CD14-positive monocyte (primary cell): ENCODE data around the gene WBP2NL. TPM values are rescaled to one million over a fixed set of nuclear protein-coding genes. Genes with fewer than 3 reads are reported as not detected.

ENCODE experiments used
- DNase-seq, 3 donors: peaks; one replicate each; pipeline ENCODE4 v3.0.0-alpha.2; 2011 to 2022
- H2AFZ ChIP-seq: 2 replicates; pipeline ENCODE4 v1.6.0; 2012; ENCODE audit warnings: mild to moderate bottlenecking, low read depth, low read length, inconsistent platforms; ENCODE audit not compliant: insufficient read depth, poor library complexity, severe bottlenecking
- H3K27ac ChIP-seq, 2 donors: 1 replicate in 1 of 2; 2 replicates in 1 of 2; pipeline ENCODE4 v1.5.1; 2012 to 2013; ENCODE audit warnings: low read length in 2 of 2, control low read depth in 1 of 2, inconsistent platforms in 1 of 2, low read depth in 1 of 2, mild to moderate bottlenecking in 1 of 2
- H3K27me3 ChIP-seq, 2 donors: one replicate each; pipeline versions ENCODE4 v1.6.0 to v1.6.1; 2011 to 2013; ENCODE audit warnings: low read length in 2 of 2; ENCODE audit not compliant: control insufficient read depth in 2 of 2, insufficient read depth in 2 of 2
- H3K36me3 ChIP-seq, 2 donors: replicated peaks in 1 of 2; 1 replicate in 1 of 2; 2 replicates in 1 of 2; pipeline versions ENCODE4 v1.5.1 to v1.6.1; 2012 to 2013; ENCODE audit warnings: low read length in 2 of 2, control low read depth in 1 of 2, inconsistent platforms in 1 of 2, mild to moderate bottlenecking in 1 of 2; ENCODE audit not compliant: insufficient read depth in 2 of 2, control insufficient read depth in 1 of 2
- H3K4me1 ChIP-seq, 2 donors: 1 replicate in 1 of 2; 2 replicates in 1 of 2; pipeline versions ENCODE4 v1.5.1 to v1.6.1; 2012 to 2013; ENCODE audit warnings: low read length in 2 of 2, control low read depth in 1 of 2, inconsistent platforms in 1 of 2, mild to moderate bottlenecking in 1 of 2, moderate library complexity in 1 of 2; ENCODE audit not compliant: insufficient read depth in 2 of 2, control insufficient read depth in 1 of 2
- H3K4me2 ChIP-seq: replicated peaks from 2 replicates; pipeline ENCODE3; 2012; ENCODE audit warnings: low read length, moderate library complexity, mild to moderate bottlenecking; ENCODE audit not compliant: poor library complexity, severe bottlenecking; ENCODE audit errors: extremely low read depth
- H3K4me3 ChIP-seq, 3 experiments: fragments of 200-600 bp in 1 of 3; sonication (generic) in 1 of 3; replicated peaks in 1 of 3; 1 replicate in 2 of 3; 2 replicates in 1 of 3; pipeline ENCODE4 v1.5.1; 2011 to 2013; ENCODE audit warnings: low read length in 3 of 3, mild to moderate bottlenecking in 3 of 3, control low read depth in 2 of 3, low read depth in 2 of 3, inconsistent platforms in 1 of 3, moderate library complexity in 1 of 3
- H3K79me2 ChIP-seq: 2 replicates; pipeline ENCODE4 v1.6.0; 2012; ENCODE audit warnings: mild to moderate bottlenecking, control low read depth, inconsistent platforms, low read length, moderate library complexity; ENCODE audit not compliant: insufficient read depth
- H3K9ac ChIP-seq: 2 replicates; pipeline ENCODE4 v1.6.0; 2017; ENCODE audit warnings: low read length, mild to moderate bottlenecking; ENCODE audit not compliant: insufficient read depth, poor library complexity, severe bottlenecking
- H3K9me3 ChIP-seq, 2 donors: replicated peaks in 1 of 2; 1 replicate in 1 of 2; 2 replicates in 1 of 2; pipeline versions ENCODE4 v1.5.1 to v1.6.1; 2012 to 2013; ENCODE audit warnings: low read length in 2 of 2, control low read depth in 1 of 2; ENCODE audit not compliant: control insufficient read depth in 1 of 2, insufficient read depth in 1 of 2
- H4K20me1 ChIP-seq: 2 replicates; pipeline ENCODE4 v1.6.0; 2012; ENCODE audit warnings: mild to moderate bottlenecking, low read length, control low read depth, moderate library complexity; ENCODE audit not compliant: insufficient read depth
- H3K27ac Mint-ChIP-seq, 7 donors: one replicate each; pipeline ENCODE4 v1.8.0; 2020; ENCODE audit warnings: mild to moderate bottlenecking in 7 of 7, mixed read lengths in 7 of 7, moderate library complexity in 6 of 7, inconsistent platforms in 2 of 7
- H3K27me3 Mint-ChIP-seq, 3 donors: one replicate each; pipeline ENCODE4 v1.8.0; 2021 to 2022; ENCODE audit warnings: low read depth in 3 of 3, mild to moderate bottlenecking in 3 of 3, mixed read lengths in 3 of 3, moderate library complexity in 3 of 3, inconsistent platforms in 1 of 3
- H3K36me3 Mint-ChIP-seq, 2 donors: one replicate each; pipeline ENCODE4 v1.8.0; 2020; ENCODE audit warnings: mixed read lengths in 2 of 2, inconsistent platforms in 1 of 2, mild to moderate bottlenecking in 1 of 2
- H3K4me1 Mint-ChIP-seq: one replicate; pipeline ENCODE4 v1.8.0; 2020; ENCODE audit warnings: mild to moderate bottlenecking, mixed read lengths
- H3K4me3 Mint-ChIP-seq, 2 donors: one replicate each; pipeline ENCODE4 v1.8.0; 2020; ENCODE audit warnings: mild to moderate bottlenecking in 2 of 2, mixed read lengths in 2 of 2, moderate library complexity in 1 of 2
- H3K9me3 Mint-ChIP-seq, 7 donors: one replicate each; pipeline ENCODE4 v1.8.0; 2020 to 2022; ENCODE audit warnings: mixed read lengths in 7 of 7, mild to moderate bottlenecking in 6 of 7, moderate library complexity in 6 of 7, inconsistent platforms in 2 of 7
- CTCF ChIP-seq: fragments of 200-600 bp; IDR thresholded peaks from one replicate; pipeline ENCODE4 v1.8.0; 2022; ENCODE audit warnings: antibody characterized with exemption, mild to moderate bottlenecking
- WGBS: methylation state at CpG from one replicate; pipeline ENCODE4 v1.1.5; 2013; ENCODE audit warnings: missing lambda C conversion rate; ENCODE audit not compliant: insufficient coverage; 5-methylcytosine and 5-hydroxymethylcytosine counted together
- intact Hi-C, 2 donors: fragments of 100-400 bp; cut with micrococcal nuclease; formaldehyde crosslinking; loops; one replicate each; pipeline versions ENCODE4 v1.15.0 to v1.15.1; 2023
- polyA plus RNA-seq, 3 donors: library from polyadenylated mRNA; depleted of rRNA in 1 of 3; unstranded in 2 of 3; stranded (reverse) in 1 of 3; fragments of 300-500 nt in 2 of 3; fragments of >200 nt in 1 of 3; fragmentation: Illumina TruSeq in 2 of 3; gene quantifications; 1 replicate in 2 of 3; 2 replicates in 1 of 3; pipeline ENCODE4 v1.2.3, GENCODE V29; 2012 to 2021

Gene WBP2NL
- polyA plus RNA-seq, 3 donors: 0.48 to 0.83 (median 0.71) TPM

- no peak overlapping the region for H3K4me3 ChIP-seq
- Mint-ChIP-seq H3K27me3 (peaks cover 6 to 18% (median 13%) of the 10 kb centered on the region in 3 donors), H3K4me3 (no peak overlapping the region), H3K27ac (peak overlapping the region in 1 of 7 donors; percentile 8), H3K9me3 (no peaks in the 10 kb centered on the region), H3K4me1 (peaks cover 16% of the 10 kb centered on the region), H3K36me3 (no peaks in the 10 kb centered on the region)
- intact Hi-C loops: no loop called here
- H3K4me2 ChIP-seq: no peak overlapping the region
- H2AFZ ChIP-seq: no peak overlapping the region
- H3K9me3 ChIP-seq: no peaks in the 10 kb centered on the region
- no peaks in the 10 kb centered on the region for H4K20me1 ChIP-seq
- H3K36me3 ChIP-seq: no peaks in the 10 kb centered on the region
- no peak overlapping the region for H3K9ac ChIP-seq
- TF ChIP-seq CTCF: no peak
- 100% methylated on average over 2 of the region's 5 CpGs for WGBS
- H3K4me1 ChIP-seq: peaks cover 9 to 14% of the 10 kb centered on the region in 2 donors
- H3K27ac ChIP-seq: no peak overlapping the region
- H3K27me3 ChIP-seq: peaks cover 0 to 5% of the 10 kb centered on the region in 2 donors
- no peak for DNase-seq
- no peaks in the 10 kb centered on the region for H3K79me2 ChIP-seq
Measured at GRCh38 chr22:41987276-41987675, 11.3 kb upstream of the WBP2NL start.

DNA sequence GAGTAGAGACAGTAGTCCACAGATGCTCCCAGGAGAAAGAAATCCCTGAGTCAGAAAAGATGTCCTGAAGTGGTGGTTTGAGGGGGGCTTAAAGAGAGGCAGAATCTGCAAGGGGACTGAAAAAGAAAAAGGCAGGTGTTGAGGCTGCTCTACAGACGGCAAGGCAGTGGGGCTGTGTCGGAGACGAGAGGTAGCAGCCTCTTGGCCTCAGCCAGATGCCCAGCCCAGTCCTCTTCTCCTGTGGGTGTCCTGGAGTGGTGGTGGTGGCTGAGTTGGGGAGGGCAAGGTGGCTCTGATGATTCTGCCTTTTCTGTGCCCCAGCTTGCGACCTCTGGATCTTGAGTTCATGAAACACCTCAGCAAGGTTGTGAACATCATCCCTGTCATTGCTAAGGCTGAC is 9.3 kb upstream of the WBP2NL start:
- no peaks in the 10 kb centered on the region for H3K4me1 Mint-ChIP-seq
- no peak overlapping the region for H3K27ac Mint-ChIP-seq
- no peaks in the 10 kb centered on the region for H3K9me3 Mint-ChIP-seq
- Histone ChIP-seq H3K27ac (no peak overlapping the region), H3K4me2 (no peak overlapping the region), H3K36me3 (no peaks in the 10 kb centered on the region), H3K4me3 (no peak overlapping the region), H2AFZ (no peak overlapping the region), H3K9me3 (no peaks in the 10 kb centered on the region), H3K79me2 (no peaks in the 10 kb centered on the region), H4K20me1 (no peaks in the 10 kb centered on the region), H3K9ac (no peak overlapping the region), H3K4me1 (no peaks in the 10 kb centered on the region), H3K27me3 (peaks cover 0 to 5% of the 10 kb centered on the region in 2 donors)
- H3K36me3 Mint-ChIP-seq: no peaks in the 10 kb centered on the region
- no peak for TF ChIP-seq CTCF
- no peak for DNase-seq
- intact Hi-C loops: no loop called here
- no peak overlapping the region for H3K4me3 Mint-ChIP-seq
- H3K27me3 Mint-ChIP-seq: peaks cover 9 to 20% (median 13%) of the 10 kb centered on the region in 3 donors
- 80% methylated on average over 3 of the region's 4 CpGs for WGBS
